GM06990 (cell line): ENCODE data around the gene MYRF.

Source experiments
- DNase-seq: peaks from one replicate; pipeline ENCODE4 v3.0.0-alpha.2; 2011; ENCODE audit not compliant: insufficient read length; ENCODE audit errors: extremely low read depth
- H3K27me3 ChIP-seq: replicated peaks from 2 replicates; pipeline ENCODE4 v1.6.0; 2011; ENCODE audit warnings: low read length; ENCODE audit not compliant: control insufficient read depth, insufficient read depth
- H3K36me3 ChIP-seq: 2 replicates; pipeline ENCODE4 v1.5.1; 2011; ENCODE audit warnings: low read length; ENCODE audit not compliant: control insufficient read depth, insufficient read depth
- H3K4me3 ChIP-seq: replicated peaks from 2 replicates; pipeline ENCODE4 v1.5.1; 2011; ENCODE audit warnings: low read depth, mild to moderate bottlenecking, control low read depth, low read length
- CTCF ChIP-seq: IDR thresholded peaks from 2 replicates; pipeline ENCODE4 v1.5.1; 2011; ENCODE audit warnings: low read length, control low read depth, mild to moderate bottlenecking, inconsistent platforms; ENCODE audit not compliant: insufficient read depth, poor library complexity, severe bottlenecking

Gene MYRF

DNA sequence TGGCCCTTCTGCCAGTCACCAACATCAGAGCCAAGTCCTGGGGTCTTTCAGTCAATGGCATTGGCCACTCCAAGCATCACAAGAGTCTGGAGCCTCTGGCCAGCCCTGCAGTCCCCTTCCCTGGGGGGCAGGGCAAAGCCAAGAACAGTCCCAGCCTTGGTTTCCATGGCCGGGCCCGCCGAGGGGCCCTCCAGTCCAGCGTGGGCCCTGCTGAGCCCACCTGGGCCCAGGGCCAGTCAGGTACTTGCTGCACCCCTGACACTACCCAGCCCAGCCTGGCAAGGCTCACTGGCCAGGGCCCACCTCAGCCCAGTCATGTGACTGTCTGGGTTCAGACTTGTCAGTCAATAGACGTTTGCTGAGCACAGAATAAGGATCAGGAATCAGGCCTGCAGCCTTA is 29.1 kb downstream of the MYRF start:
- no peak for TF ChIP-seq CTCF
- H3K36me3 ChIP-seq = peaks cover 10% of the 10 kb centered on the region
- H3K27me3 ChIP-seq = no peaks in the 10 kb centered on the region
- DNase-seq = no peak
- H3K4me3 ChIP-seq = no peak overlapping the region

DNA sequence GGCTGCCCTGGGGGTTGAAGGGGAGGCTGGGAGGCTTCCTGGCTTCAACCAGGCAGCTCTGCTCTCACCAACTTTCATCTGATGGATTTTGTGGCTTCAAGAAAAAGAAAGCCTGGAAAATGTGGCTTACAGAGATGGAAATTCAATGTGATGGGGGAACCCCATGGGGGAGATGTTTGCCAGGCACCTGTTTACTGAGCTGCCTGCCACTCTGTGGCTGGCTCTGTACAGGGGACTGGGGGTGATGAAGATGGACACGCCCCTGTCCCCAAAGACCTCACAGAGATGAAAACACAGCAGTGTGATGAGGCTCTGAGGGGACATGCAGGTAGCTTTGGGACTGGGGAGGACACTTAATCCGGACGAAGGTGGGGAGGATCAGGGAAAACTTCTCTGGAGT is 29.9 kb downstream of the MYRF start:
- no peak for DNase-seq

GRCh38 chr11:61782841-61783240 is 30.4 kb downstream of the MYRF start:
- no peak for TF ChIP-seq CTCF
- H3K27me3 ChIP-seq = no peaks in the 10 kb centered on the region
- peaks cover 16% of the 10 kb centered on the region for H3K36me3 ChIP-seq
- DNase-seq = no peak
- H3K4me3 ChIP-seq = no peak overlapping the region

More for the DNA sequence above, 29.9 kb downstream of the MYRF start:
- no peaks in the 10 kb centered on the region for H3K27me3 ChIP-seq
- H3K4me3 ChIP-seq = no peak overlapping the region
- H3K36me3 ChIP-seq = peaks cover 11% of the 10 kb centered on the region
- TF ChIP-seq CTCF = no peak

DNA sequence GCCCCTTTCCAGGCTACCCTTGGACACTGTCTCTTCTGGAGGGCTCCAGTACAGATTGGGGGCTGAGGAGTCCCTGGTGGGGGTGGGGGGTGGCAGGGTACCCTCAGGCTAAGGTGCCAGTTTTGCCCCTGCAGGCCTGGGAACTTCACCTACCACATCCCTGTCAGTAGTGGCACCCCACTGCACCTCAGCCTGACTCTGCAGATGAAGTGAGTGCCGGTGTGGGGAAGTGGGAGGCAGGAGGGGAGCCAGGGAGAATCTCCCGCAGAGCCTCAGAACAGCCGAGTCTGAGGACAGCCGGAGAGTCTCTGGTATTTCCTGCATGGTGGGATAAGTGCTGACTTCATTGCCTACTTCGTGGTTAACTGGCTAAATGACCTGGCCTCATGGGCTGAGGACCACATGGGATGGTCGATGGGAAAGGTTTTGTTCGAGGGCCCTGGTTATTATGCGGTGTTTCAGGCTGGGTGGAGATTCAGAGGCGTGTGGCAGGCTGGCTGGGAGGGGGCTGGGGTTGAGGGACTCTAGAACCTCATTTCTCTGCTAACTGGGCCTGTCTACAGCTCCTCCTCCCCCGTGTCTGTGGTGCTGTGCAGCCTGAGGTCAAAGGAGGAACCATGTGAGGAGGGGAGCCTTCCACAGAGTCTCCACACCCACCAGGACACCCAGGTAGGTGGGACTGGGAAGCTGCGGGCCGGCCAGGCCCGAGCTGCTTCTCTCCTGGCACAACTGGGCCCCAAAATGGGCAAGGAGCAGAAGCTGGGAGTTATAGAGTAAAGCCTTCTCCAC is 31.5 kb downstream of the MYRF start:
- Histone ChIP-seq H3K4me3 (no peak overlapping the region), H3K27me3 (no peaks in the 10 kb centered on the region), H3K36me3 (peaks cover 20% of the 10 kb centered on the region)
- no peak for TF ChIP-seq CTCF
- no peak for DNase-seq

GRCh38 chr11:61784506-61784805 is 32.0 kb downstream of the MYRF start:
- Histone ChIP-seq H3K27me3 (no peaks in the 10 kb centered on the region), H3K36me3 (peaks cover 25% of the 10 kb centered on the region), H3K4me3 (no peak overlapping the region)
- TF ChIP-seq CTCF = no peak
- no peak for DNase-seq
